ENCODE measurements around the gene WDR1.

DNA sequence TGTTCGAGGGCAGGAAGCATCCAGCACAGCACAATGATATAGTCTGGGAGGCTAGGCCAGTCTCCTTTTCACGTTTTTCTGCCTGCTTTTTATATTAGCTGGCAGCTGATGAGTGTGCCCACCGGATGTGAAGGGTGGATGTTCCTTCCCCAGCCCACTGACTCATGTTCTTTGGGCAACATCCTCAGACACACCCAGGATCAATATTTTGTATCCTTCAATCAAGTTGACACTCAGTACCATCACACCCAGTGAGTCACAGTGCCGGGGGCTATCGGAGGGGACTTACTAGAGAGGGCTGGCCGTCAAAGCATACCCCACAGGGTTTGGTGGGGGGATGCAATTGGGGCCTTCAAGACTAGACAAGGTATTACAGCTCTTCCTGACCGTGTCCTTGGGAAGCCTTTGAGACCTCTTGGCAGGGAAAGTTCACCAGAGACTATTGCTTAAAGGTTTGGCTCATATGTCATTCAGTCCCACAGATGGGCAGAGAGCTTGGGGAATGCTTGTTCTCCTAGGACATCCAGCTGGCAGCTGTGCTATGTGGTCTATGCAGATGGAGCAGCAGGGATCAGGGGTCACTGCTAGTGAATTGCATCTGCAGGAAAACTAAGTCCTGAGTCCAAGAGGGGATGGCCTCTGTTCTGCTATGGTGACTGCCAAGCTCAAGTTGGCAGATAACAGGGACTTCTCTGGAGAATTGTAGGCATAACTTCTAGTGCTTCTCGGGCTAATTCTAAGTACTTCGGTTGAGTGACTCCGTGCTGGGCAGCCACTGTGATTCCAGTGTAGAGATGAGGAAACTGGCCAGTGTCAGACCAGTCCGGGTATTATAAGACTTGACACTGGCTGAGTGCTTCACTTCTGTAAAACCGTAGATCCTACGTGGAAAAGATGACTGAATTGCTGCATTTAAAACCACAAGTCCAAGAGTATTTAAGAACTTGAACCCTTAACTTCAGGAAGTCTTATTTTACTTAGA is 12.9 kb upstream of the WDR1 start:
- TF ChIP-seq, protein P1, sequence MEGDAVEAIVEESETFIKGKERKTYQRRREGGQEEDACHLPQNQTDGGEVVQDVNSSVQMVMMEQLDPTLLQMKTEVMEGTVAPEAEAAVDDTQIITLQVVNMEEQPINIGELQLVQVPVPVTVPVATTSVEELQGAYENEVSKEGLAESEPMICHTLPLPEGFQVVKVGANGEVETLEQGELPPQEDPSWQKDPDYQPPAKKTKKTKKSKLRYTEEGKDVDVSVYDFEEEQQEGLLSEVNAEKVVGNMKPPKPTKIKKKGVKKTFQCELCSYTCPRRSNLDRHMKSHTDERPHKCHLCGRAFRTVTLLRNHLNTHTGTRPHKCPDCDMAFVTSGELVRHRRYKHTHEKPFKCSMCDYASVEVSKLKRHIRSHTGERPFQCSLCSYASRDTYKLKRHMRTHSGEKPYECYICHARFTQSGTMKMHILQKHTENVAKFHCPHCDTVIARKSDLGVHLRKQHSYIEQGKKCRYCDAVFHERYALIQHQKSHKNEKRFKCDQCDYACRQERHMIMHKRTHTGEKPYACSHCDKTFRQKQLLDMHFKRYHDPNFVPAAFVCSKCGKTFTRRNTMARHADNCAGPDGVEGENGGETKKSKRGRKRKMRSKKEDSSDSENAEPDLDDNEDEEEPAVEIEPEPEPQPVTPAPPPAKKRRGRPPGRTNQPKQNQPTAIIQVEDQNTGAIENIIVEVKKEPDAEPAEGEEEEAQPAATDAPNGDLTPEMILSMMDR (CRISPR knock-in tag; IDR thresholded peaks at IDR 0.05) = no peak
- TF ChIP-seq POLR2A (IDR thresholded peaks at IDR 0.05; ENCODE audit: insufficient read depth in 1 of 2, low read depth in 2 of 2, low read length in 2 of 2) = no peak
- no peak for TF ChIP-seq TAF1 (CRISPR knock-in tag; IDR thresholded peaks at IDR 0.05)
- TF ChIP-seq EP300 (IDR thresholded peaks at IDR 0.05; ENCODE audit: low read depth in 2 of 2, low read length in 2 of 2) = no peak
- TF ChIP-seq EP300 (CRISPR knock-in tag; IDR thresholded peaks at IDR 0.05; ENCODE audit: borderline replicate concordance) = no peak
